Activated T-helper 9 cell treated with anti-CD3 and anti-CD28 coated beads, Interleukin-2, amount 50 U/mL, for 16 hours (primary cell): ENCODE results near the gene ITLN1.

Experiments
- DNase-seq: peaks from one replicate; pipeline ENCODE4 v3.0.0-alpha.2; 2020; ENCODE audit warnings: low read depth

The ITLN1 gene

DNA sequence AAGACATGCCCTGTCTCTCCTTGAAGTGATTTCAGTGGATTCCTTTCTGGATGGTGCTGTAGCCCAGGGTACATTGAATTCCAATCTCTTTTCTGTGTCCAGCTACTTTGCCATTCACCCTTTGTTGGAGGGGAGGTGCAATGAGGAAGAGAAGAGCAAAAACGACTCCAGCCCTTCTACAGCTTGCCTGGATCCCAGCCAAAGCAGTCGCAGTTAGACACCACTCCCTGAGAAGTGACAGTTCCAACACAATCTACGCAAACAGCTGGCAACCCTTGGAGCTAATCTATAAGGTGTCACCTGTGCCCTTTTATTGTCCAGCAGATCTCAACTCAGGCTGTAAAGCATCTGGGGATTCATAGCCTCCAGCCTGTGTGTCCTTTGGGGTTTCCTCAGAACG lies 26.9 kb downstream of the ITLN1 start:
- no peak for DNase-seq

DNA sequence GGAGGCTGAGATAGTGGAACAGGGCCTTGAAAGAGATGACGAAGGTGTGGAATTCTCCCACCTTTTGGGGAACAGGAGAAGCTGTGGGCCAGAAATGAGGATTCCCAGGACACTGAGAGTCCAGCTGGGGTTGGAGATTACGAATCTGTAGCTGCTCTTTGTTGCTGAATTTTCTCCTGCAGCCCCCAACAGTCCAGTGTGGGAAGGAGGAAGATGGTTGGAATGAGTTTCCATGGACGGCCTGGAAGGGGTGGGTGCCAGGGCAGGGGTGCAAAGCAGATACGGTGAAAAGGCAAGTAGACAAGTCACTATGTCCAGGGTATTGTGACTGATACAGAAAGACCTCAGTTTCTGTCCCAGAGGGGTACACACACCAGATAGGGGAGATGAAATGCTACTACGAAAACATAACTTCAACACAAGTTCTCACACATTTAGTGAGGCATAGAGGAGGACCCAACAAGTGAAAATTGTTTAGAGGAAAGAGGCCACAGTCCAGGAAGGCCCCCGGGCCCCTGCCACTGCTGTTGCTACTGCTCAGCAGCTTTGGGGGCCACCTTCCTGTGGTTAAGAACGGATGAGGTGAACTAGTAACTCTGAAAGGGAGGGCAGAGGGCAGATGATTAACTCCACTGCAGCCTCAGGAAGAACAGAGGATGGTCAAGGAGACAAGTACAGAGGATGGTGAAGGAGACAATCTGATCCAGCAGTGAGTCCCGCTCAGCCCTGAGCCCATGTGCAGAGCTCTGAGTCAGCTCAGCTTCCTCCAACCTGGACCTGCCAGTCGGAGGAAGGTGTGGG lies 29.6 kb downstream of the ITLN1 start:
- no peak for DNase-seq

- DNase-seq = no peak
These were observed 31.2 kb downstream of the ITLN1 start for GRCh38 chr1:160853754-160854153.

DNA sequence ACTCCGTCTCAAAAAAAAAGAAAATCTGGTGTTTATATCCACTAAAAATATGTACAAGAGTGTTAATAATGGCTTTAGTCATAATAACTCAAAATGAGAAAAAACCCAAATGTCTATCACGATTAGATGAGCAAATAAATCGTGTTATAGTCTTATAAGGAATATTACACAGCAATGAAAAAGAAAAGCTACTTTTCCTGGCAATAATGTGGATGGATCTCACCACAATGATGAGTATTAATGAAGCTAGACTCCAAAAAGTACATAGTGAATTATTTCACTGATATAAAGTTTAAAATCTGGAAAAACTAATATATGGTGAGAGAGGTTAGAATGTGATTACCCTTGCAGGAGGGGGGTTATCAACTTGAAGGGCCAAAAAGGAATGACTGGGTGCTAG lies 32.0 kb downstream of the ITLN1 start:
- DNase-seq = no peak

DNA sequence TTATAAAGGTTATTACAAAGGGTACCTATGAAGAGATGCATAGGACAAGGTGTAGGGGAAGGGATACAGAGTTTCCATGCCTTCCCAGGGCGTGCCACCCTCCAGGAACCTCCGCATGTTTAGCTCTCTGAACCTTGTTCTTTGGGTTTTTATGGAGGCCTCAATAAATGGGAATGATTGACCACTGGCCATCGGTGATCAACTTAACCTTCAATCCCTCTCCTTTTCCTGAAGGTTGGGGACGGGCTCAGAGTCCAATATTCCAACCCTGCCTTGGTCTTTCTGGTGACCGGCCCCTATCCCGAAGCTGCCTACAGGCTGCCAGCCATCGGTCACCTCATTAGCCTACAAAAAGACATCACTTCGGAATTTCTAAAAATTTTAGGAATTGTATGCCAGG lies 34.0 kb downstream of the ITLN1 start:
- DNase-seq = no peak

DNA sequence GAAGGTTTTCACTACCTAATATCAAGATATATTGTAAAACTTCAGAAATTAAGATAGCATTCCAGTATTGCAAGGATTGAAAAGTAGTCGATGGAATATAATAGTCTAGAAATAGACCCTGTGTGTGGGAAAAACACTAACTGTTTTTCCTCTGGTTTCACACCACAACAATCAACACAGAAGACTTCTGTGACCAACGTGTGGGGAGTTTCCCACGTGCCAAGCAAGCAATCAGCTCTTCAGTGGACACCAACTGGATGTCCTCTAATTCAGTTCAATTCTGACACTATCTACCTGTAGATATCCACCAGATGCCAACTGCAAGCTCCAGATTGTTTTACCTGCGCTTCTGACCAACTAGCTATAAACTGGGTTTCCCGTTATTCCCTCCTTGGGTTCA lies 34.4 kb downstream of the ITLN1 start:
- no peak for DNase-seq

- no peak for DNase-seq
These were observed 38.7 kb downstream of the ITLN1 start for GRCh38 chr1:160846281-160846680.

- no peak for DNase-seq
These were observed 40.3 kb downstream of the ITLN1 start for GRCh38 chr1:160844447-160845232.

DNA sequence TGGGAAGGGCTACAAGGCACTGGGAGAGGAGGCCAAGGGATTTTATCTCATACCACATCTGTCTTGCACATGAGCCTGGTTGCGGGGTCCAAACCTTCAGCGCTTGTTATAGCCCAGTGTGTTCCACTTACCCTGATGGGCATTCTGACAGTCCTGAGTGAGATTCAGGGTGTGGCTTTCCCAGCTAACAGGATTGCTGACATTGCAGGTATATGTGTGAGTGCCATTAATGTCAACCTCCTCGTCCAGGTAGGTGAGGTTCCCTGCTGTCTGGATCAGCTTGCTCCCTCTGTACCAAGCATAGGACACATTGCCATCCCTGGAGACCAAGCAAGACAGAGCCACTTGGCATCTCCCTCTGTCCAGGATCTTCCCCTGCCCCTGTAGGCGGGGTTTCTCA lies 43.9 kb downstream of the ITLN1 start:
- no peak for DNase-seq

- DNase-seq = no peak
These were observed 45.2 kb downstream of the ITLN1 start for GRCh38 chr1:160839746-160840145.

GRCh38 chr1:160838888-160839287 lies 46.1 kb downstream of the ITLN1 start:
- DNase-seq = no peak

DNA sequence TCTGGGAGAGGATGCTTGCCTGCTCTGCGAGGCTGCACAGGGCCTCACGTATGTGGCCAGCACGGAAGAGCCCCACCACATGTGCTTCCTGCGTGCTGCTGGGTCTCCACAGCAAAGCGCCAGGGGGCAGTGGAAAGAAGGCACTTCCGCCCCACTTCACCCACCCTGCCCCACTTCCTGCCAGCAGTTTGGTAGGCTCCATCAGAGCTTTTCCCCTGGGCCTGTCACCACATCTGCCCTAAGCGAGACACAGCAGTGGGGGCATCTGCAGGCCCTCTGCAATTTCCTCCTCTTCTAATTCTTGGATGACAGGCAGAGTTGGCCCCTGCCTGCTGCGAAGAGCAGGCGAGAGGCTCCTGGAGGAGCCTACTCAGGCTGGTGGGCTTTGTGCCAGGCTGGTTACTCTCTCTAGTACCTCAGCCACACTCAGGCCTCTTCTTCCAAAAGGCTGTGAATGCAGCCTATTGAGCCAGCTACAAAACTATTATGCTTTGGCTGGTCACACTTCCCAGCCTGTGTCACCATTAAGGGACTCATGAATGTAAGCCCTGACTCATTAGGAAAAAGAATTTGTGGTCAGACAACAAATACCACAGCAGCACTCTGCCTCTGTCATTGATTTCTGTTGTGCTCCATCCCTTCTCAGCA lies 47.3 kb downstream of the ITLN1 start:
- peak; percentile 62 for DNase-seq

DNA sequence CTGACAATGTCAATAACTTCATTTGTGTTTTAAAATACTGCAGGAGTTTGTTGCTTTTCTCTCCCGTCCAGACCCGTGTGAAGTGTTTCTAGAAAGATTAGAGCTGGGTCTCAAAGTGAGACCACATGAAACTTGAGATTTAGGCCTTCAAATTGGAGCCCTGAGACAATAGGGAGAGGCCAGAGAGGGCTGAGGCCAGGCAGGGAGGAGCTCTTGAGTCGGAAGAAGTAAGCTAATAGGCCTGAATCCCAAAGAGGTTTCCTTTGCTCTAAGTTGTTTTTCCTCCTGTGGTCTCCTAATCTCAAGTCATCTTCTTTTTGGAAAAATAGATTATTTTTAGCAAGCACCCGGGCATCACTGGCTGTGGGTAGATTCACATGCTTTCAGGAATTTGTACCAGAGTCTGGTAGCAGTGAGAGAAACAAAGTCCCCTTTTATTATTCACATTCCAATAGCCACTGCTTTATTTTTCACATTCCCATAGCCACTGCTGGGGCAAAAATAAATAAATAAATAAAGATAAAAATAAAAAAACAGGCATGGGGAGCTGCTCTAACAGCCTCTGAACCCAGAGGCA lies 47.9 kb downstream of the ITLN1 start:
- no peak for DNase-seq

DNA sequence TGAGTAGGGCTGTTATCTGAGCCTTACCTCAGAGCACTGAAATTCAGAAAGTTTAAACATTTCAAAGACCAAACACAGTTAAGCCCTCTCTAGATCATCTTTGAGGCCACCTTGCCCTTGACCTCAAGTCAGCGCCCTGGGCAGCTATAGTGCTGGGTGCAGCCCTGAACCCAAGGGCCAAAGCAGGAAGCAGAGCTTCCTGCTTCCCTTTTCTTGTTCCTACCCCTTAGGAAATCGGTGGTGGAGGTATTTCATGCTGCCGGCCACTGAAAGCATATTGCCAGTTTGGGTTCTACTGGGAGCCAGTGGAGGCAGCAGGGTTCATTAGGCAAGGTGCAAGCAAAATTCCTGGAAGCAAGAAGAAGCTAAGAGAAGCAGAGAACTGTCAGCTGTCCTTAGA lies 48.4 kb downstream of the ITLN1 start:
- no peak for DNase-seq

DNA sequence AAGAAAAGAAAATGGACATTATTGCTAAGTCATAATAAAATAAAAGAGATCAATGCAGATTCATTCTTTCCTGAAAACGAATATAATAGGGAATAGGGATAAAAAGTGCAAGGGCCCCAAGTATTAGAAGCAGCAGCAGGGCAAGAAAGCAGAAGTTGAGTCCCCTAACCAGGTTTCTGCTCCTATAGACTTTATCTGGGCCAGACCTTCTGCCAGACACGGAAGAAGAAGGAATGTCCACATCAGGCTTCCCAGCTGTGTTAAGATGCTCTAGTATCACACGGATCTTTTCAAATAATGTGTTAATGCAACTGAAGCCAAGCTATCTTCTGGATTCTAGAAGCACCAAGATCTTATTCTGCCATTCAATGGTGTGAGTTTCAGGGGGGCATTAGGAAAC lies 49.2 kb downstream of the ITLN1 start:
- no peak for DNase-seq

DNA sequence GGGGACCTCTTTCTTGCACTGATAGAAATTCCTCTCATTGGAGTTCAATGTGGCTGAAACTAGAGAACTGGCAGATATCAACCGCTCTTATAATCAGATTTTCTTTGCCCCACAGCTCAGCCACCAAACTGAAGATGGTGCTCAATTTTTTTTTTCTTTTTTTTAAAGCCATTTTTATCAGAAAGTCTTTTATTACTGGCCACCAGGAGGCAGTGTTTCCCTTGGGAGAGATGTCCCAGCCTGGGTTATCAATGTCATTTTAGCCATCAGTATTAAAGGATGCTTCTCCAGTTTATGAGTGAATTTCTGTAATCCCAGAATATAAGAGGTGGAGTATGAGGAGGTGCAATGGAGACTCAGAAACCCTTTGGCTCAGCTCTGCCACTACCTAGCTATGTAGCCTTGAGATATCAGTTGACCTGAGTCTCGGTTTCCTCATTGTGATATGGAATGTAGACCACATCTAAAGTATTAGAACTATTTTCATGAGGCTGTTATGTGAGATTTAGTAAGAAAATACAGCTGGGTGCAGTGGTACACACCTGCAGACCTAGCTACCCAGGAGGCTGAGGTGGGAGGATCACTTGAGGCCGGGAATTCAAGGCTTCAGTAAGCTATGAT lies 49.9 kb downstream of the ITLN1 start:
- DNase-seq = peak; percentile 31

DNA sequence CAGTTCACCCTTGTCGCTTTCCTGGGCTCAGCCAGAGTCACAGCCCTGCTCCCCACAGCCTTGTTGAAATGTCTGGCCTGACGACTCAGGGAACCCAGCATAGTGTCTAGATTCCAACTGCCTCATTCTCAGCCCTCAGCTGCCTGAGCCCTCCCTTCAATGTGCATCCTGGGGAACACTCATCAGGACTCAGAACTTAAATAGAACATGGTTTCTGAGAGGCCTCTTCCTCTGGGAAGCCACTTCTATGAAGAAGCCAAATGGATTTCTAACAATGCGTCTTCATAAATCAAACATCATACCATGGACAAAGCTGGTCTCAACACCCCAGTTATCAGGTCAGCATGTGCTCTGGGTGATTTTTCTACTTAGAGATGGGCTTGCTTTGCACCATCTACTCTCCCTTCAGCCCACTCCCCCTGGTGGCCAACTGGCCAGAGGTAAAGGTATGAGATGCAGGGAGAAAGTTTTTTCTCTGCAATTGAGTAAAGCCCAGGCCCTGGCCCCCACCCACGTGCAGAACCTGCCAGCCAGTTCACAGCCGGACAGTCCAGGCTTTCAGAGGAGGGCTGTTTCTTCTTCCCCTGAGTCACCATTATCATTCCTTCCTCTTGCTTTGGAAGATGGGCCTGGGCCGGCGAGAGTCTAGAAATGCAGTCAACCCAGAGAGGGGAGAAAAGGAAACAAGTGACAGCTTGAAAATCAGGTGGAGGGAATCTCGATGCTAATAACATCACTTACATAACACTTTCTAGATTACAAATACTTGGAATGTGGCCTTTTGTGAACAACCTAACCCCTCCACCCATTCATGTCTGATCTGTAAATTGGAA lies 54.4 kb downstream of the ITLN1 start:
- peak; percentile 57 for DNase-seq

DNA sequence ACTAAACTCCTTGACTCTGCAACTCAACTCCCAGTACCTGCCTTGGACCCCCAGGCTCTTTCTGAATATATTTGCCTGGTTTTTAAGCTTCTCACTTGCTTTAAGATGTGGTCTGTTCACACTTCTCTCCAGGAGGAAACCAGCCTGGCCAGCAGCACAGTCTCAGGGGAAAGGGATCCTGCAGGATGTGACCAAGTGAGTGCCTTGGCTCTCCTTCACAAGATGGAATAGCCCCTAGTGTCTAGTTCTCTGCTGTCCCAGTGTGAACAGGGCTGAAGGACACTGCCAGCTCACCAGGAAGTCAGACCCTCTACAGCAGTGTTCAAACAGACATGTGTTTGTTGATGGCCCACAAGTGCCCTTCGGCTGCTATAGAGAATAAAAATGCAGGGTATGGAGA lies 55.2 kb downstream of the ITLN1 start:
- DNase-seq = no peak

- no peak for DNase-seq
These were observed 57.6 kb downstream of the ITLN1 start for GRCh38 chr1:160827418-160827817.

GRCh38 chr1:160826546-160826945 lies 58.4 kb downstream of the ITLN1 start:
- DNase-seq = no peak
